ENCODE data around the gene BIRC7.
A peak's percentile ranks its signal among the peaks of the same experiment; 100 is the strongest.

Gene BIRC7

GRCh38 chr20:63224412-63225081, 11.2 kb upstream of the BIRC7 start:
- no peak overlapping the region for H3K4me3 ChIP-seq (ENCODE audit: low read length)
- peak; percentile 25 for TF ChIP-seq CTCF (IDR thresholded peaks at IDR 0.05; ENCODE audit: insufficient read depth, low read depth, low read length, missing control alignments)
- peak; percentile 55 for DNase-seq (ENCODE audit: low read depth)

GRCh38 chr20:63225082-63225454, 10.6 kb upstream of the BIRC7 start:
- no peak for DNase-seq (ENCODE audit: low read depth)
- TF ChIP-seq CTCF (IDR thresholded peaks at IDR 0.05; ENCODE audit: insufficient read depth, low read depth, low read length, missing control alignments), result no peak
- no peak overlapping the region for H3K4me3 ChIP-seq (ENCODE audit: low read length)

- no peak for TF ChIP-seq CTCF (IDR thresholded peaks at IDR 0.05; ENCODE audit: insufficient read depth, low read depth, low read length, missing control alignments)
- peak; percentile 35 for DNase-seq (ENCODE audit: low read depth)
- no peak overlapping the region for H3K4me3 ChIP-seq (ENCODE audit: low read length)
These were observed 9.4 kb upstream of the BIRC7 start for GRCh38 chr20:63226042-63226943.

- DNase-seq (ENCODE audit: low read depth), result no peak
- no peak for TF ChIP-seq CTCF (IDR thresholded peaks at IDR 0.05; ENCODE audit: insufficient read depth, low read depth, low read length, missing control alignments)
- no peak overlapping the region for H3K4me3 ChIP-seq (ENCODE audit: low read length)
These were observed 8.4 kb upstream of the BIRC7 start for GRCh38 chr20:63227260-63227659.

- no peak for DNase-seq (ENCODE audit: low read depth)
- TF ChIP-seq CTCF (IDR thresholded peaks at IDR 0.05; ENCODE audit: insufficient read depth, low read depth, low read length, missing control alignments), result no peak
- no peak overlapping the region for H3K4me3 ChIP-seq (ENCODE audit: low read length)
These were observed 6.9 kb upstream of the BIRC7 start for GRCh38 chr20:63228806-63229205.

- TF ChIP-seq CTCF (IDR thresholded peaks at IDR 0.05; ENCODE audit: insufficient read depth, low read depth, low read length, missing control alignments), result peak; percentile 65
- peak; percentile 66 for DNase-seq (ENCODE audit: low read depth)
- no peak overlapping the region for H3K4me3 ChIP-seq (ENCODE audit: low read length)
These were observed 4.9 kb upstream of the BIRC7 start for GRCh38 chr20:63230800-63231268.

Measured in epithelial cell of esophagus (primary cell).